ENCODE results near the gene MMP28.
"Not testable (repeated sequence)": the region's sequence is repeated elsewhere in the genome, so short reads cannot be mapped to it uniquely, and the experiment has no call there.

Gene MMP28

GRCh38 chr17:35765086-35765710, 30.2 kb downstream of the MMP28 start:
- no peak for DNase-seq

GRCh38 chr17:35764123-35764991, 31.1 kb downstream of the MMP28 start:
- DNase-seq = peak; percentile 49 to 86

- DNase-seq = no peak
These were observed 31.7 kb downstream of the MMP28 start for GRCh38 chr17:35763767-35764122.

GRCh38 chr17:35761601-35762000, 33.8 kb downstream of the MMP28 start:
- no peak for DNase-seq

- DNase-seq = no peak
These were observed 34.9 kb downstream of the MMP28 start, which contains the start of gene C17orf50 for GRCh38 chr17:35760587-35760986. C17orf50 (plus strand) TSS chr17:35760887; CDS start chr17:35760942, 55 bp downstream.

- DNase-seq = no peak
These were observed 38.2 kb downstream of the MMP28 start for GRCh38 chr17:35757243-35757642.

- no peak for DNase-seq
These were observed 42.3 kb downstream of the MMP28 start, which contains the start of gene GAS2L2 for GRCh38 chr17:35752945-35753764. GAS2L2 (minus strand) TSS chr17:35753239; CDS start chr17:35752850, 389 bp downstream.

- no peak for DNase-seq
These were observed 43.0 kb downstream of the MMP28 start for GRCh38 chr17:35752471-35752870.

- DNase-seq = not testable (repeated sequence)
These were observed 43.9 kb downstream of the MMP28 start for GRCh38 chr17:35751541-35751940.

- DNase-seq = no peak
These were observed 44.7 kb downstream of the MMP28 start for GRCh38 chr17:35750526-35751395.

GRCh38 chr17:35749560-35750412, 45.7 kb downstream of the MMP28 start:
- no peak for DNase-seq

- no peak for DNase-seq
These were observed 46.5 kb downstream of the MMP28 start for GRCh38 chr17:35748979-35749378.

- DNase-seq = no peak
These were observed 47.0 kb downstream of the MMP28 start for GRCh38 chr17:35748341-35748841.

GRCh38 chr17:35747540-35748017, 47.9 kb downstream of the MMP28 start:
- DNase-seq = peak; percentile 28 to 67

- DNase-seq = no peak
These were observed 49.6 kb downstream of the MMP28 start for GRCh38 chr17:35745749-35746320.

- DNase-seq = no peak
These were observed 50.2 kb downstream of the MMP28 start for GRCh38 chr17:35745246-35745645.

- no peak for DNase-seq
These were observed 50.6 kb downstream of the MMP28 start for GRCh38 chr17:35744830-35745229.

- peak in 1 of 2 donors; percentile 6 for DNase-seq
These were observed 51.7 kb downstream of the MMP28 start for GRCh38 chr17:35743626-35744328.

GRCh38 chr17:35742896-35743477, 52.5 kb downstream of the MMP28 start:
- no peak for DNase-seq
